Measurements from ENCODE around the gene BDKRB2.

BDKRB2 gene

GRCh38 chr14:96270565-96271420 is 66.2 kb downstream of the BDKRB2 start:
- no peak for DNase-seq (ENCODE audit: low read depth in 2 of 2)

- no peak for DNase-seq (ENCODE audit: low read depth in 2 of 2)
Observed at GRCh38 chr14:96271421-96271762, 66.8 kb downstream of the BDKRB2 start.

GRCh38 chr14:96272777-96273473 is 68.3 kb downstream of the BDKRB2 start:
- DNase-seq (ENCODE audit: low read depth in 2 of 2): no peak

GRCh38 chr14:96273629-96274028 is 69.0 kb downstream of the BDKRB2 start:
- DNase-seq (ENCODE audit: low read depth in 2 of 2): no peak

GRCh38 chr14:96274122-96274521 is 69.5 kb downstream of the BDKRB2 start:
- no peak for DNase-seq (ENCODE audit: low read depth in 2 of 2)

GRCh38 chr14:96274543-96274942 is 69.9 kb downstream of the BDKRB2 start:
- no peak for DNase-seq (ENCODE audit: low read depth in 2 of 2)

- peak; percentile 20 to 28 for DNase-seq (ENCODE audit: low read depth in 2 of 2)
Observed at GRCh38 chr14:96275177-96276112, 70.8 kb downstream of the BDKRB2 start.

GRCh38 chr14:96277890-96278289 is 73.3 kb downstream of the BDKRB2 start:
- DNase-seq (ENCODE audit: low read depth in 2 of 2): no peak

- no peak for DNase-seq (ENCODE audit: low read depth in 2 of 2)
Observed at GRCh38 chr14:96279564-96279963, 74.9 kb downstream of the BDKRB2 start.

GRCh38 chr14:96280104-96280503 is 75.5 kb downstream of the BDKRB2 start:
- DNase-seq (ENCODE audit: low read depth in 2 of 2): no peak

GRCh38 chr14:96281486-96281885 is 76.8 kb downstream of the BDKRB2 start:
- DNase-seq (ENCODE audit: low read depth in 2 of 2): no peak

GRCh38 chr14:96284008-96284407 is 79.4 kb downstream of the BDKRB2 start:
- DNase-seq (ENCODE audit: low read depth in 2 of 2): no peak

- DNase-seq (ENCODE audit: low read depth in 2 of 2): no peak
Observed at GRCh38 chr14:96284430-96284829, 79.8 kb downstream of the BDKRB2 start.

GRCh38 chr14:96285667-96286066 is 81.0 kb downstream of the BDKRB2 start:
- no peak for DNase-seq (ENCODE audit: low read depth in 2 of 2)

- DNase-seq (ENCODE audit: low read depth in 2 of 2): no peak
Observed at GRCh38 chr14:96286251-96286650, 81.6 kb downstream of the BDKRB2 start.

GRCh38 chr14:96287856-96288255 is 83.2 kb downstream of the BDKRB2 start:
- DNase-seq (ENCODE audit: low read depth in 2 of 2): no peak

All from activated CD8-positive, alpha-beta memory T cell treated with anti-CD3 and anti-CD28 coated beads for 4 hours (primary cell).